ENCODE measurements around the gene PLEKHM3.

Gene PLEKHM3

DNA sequence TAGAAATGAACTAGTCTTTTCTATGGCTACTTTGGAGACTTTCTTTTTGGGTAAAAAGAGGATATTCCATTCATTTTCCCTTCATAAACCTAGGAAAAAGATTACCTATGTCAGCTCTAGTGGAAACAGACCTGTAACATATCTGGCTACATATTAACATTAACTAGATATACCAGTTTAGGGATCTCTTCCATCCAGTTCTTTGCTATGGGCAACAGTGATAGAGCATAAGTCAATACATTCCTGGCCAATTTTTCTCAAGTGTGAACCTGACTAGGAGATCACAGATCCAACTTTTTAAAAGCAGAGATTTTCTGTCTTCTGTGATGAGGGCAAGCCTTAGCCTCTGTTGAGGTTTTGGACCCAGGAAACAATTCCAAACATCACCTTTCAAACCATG, 34.5 kb downstream of the PLEKHM3 start:
- DNase-seq (ENCODE audit: low spot score): no peak

GRCh38 chr2:207988975-207989374, 36.4 kb downstream of the PLEKHM3 start:
- DNase-seq (ENCODE audit: low spot score): no peak

GRCh38 chr2:207987025-207987716, 38.2 kb downstream of the PLEKHM3 start:
- DNase-seq (ENCODE audit: low spot score): no peak

GRCh38 chr2:207984765-207985480, 40.4 kb downstream of the PLEKHM3 start:
- DNase-seq (ENCODE audit: low spot score): no peak

DNA sequence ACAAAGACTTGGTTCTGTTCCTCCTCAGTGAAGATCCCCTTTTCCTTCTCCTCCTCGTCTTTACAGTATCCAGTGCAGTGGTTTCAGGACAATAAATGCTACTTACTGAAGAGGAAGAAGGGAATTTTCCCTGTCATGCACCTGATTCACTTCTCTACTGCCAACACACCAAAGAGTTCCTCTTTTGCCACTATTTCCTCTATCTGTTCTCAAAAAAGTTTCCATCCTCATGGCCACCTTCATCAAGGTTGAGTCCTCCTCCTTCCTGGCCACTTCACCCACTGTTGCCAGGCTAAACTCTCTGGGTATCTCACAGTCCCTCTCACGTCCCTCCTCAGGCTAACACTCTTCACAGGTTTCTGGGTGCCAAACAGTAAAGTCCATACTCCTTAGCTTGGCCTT, 41.7 kb downstream of the PLEKHM3 start:
- DNase-seq (ENCODE audit: low spot score): no peak

DNA sequence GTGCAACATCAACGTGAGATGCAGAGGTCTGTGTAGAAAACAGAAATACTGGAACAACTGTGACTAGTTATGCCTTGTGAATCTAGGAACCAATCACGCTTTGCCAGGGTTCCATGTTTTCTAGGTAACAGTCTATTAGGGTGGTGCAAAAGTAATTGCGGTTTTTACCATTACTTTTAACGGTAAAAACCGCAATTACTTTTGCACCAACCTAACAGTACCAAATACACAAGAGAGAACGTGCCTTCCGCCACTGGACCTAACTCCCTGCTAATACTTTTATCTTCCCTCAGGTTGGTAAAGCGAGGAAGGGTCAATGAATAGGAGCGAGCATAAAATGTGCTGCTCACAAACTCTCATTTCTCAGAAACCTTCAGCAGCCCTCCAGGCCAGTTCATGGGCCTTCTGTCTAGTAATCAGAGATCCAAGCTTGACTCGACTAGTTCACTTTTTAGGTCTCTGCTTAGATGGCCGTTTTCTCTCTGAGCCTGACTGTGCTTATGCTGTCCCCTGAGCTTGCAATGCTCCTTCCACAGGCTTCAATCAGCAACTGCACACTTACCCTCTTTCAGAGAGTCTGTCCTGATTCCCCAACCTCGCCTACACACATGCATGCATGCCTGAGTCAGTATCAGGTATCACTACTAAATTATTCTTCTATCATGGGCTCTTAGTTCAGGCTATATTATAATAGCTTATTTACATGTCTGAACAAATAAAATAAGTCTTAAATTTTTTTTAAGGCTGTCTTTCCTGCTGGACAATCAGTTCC, 47.0 kb downstream of the PLEKHM3 start:
- DNase-seq (ENCODE audit: low spot score): no peak

DNA sequence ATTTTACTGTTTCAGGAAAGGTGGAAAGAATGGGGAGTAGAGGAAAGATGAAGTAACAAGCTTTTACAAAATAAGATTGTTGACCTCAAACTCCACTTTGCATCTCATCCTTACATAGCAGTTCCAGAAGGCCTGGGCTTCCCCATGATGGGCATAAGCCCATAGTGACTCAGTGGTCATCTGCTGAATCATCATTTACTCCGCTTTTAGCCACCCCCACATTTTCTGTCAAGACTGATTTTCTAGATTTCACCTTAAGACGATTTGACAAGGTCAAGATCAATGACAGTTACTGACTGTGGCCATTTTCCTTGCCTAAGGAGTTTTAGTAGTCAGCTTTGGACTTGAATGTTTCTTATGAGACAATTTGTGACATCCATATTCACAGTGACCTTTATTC, 49.4 kb downstream of the PLEKHM3 start:
- no peak for DNase-seq (ENCODE audit: low spot score)

DNA sequence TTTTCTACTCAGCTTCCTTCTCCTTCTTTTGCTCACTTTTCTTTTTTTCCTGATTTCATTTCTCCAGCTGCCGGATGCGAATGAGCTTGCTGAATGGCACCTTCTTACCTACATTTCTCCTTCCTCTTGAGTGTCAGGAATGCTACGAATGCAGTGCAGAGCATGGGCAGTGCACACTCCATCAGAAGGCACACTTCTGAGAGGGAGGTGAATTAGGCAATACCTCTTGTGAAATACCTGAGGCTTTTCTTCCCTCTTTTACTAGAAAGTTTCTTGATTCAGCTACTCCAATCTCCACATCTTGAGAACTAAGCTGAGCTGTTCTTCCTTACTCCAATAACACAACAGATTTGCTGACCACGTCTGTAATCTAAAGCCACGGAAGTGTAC, 51.1 kb downstream of the PLEKHM3 start:
- DNase-seq (ENCODE audit: low spot score): no peak

DNA sequence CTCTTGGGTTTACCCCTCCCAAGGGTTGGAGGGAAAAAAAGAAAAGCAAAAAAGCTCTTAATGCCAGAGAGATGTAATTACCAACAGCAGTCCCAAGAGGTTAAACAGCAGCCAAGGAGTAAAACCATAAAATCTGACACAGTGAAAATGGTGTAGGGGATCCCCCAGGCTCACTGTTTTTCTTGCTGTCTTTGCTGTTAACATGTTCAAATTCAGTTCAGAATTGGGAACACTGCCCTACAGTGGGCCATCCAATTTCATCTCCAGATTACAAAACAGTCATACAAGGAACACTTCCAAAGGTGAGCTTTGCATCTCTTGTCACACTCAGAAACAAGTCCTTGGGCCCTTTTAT, 54.5 kb downstream of the PLEKHM3 start:
- no peak for DNase-seq (ENCODE audit: low spot score)

GRCh38 chr2:207970147-207970825, 55.0 kb downstream of the PLEKHM3 start:
- no peak for DNase-seq (ENCODE audit: low spot score)

DNA sequence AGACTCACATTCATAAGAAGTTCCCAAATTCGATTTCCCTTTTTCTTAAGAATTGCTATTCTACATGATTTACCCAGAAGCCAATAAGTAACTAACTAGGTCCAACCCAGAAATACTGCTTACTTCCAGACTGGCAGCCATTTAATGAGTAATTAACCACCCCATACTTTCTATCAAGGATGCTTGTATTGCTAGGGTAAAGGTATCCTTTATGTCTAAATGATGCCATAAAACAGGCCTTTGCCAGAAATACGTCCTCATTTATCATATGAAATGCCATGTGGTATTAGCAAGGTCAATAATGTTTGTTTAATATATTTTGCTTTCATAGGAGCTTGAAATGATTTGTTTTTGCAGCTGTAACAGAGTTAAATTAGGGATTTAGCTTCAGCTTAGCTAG, 56.1 kb downstream of the PLEKHM3 start:
- DNase-seq (ENCODE audit: low spot score): no peak

GRCh38 chr2:207967121-207967520, 58.2 kb downstream of the PLEKHM3 start:
- no peak for DNase-seq (ENCODE audit: low spot score)

DNA sequence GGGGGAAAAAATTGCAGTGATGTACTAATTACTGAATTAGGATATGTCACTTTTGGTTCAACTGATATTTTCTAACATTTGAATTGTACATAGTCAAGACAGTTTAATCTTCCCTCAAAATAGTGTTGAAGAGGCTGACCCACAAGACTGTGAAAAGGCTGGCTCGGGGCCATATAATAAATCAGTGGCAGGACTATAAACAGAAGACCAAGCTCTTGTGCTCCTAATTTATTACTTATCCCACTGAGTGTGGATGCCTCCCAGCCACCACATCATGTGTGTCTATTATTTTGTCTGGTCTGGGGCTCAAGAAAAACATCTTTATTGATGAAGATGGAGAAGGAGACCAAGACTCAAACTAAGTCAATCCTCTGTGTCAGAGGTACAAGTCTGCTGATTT, 64.4 kb downstream of the PLEKHM3 start:
- DNase-seq (ENCODE audit: low spot score): no peak

- DNase-seq (ENCODE audit: low spot score): no peak
Observed at GRCh38 chr2:207960090-207960489, 65.2 kb downstream of the PLEKHM3 start.

DNA sequence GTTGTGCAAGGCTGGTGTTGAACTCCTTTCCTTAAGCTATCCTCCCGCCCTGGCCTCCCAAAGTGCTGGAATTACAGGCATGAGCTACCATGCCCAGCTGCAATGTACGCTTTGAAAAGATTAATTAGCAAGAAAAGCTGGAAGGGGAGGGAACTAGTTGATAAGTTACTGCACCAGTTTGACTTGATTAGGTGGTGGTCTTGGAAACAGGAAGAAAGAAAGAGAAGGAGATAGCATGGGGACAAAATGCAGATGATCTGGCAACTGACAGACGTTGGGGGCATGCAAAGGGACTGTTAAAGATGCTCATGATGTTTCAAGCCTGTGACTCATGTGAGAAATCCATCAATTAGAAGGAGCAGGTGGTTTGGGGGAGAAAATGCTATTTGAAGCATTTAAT, 68.6 kb downstream of the PLEKHM3 start:
- no peak for DNase-seq (ENCODE audit: low spot score)

GRCh38 chr2:207955456-207955855, 69.9 kb downstream of the PLEKHM3 start:
- DNase-seq (ENCODE audit: low spot score): no peak

DNA sequence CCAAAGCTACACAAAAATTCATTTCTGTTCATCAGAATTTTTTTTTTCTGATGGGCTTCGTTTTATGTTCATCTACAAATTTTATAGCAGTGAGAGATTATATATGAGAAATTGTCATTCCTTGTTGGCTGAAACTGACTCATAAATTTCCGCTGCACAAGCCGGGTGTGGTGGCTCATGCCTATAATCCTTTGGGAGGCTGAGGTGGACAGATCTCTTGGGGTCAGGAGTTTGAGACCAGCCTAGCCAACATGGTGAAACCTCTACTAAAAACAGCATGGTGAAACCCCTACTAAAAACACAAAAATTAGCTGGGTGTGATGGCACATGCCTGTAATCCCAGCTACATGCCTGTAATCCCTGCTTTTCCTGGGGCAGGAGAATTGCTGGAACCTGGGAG, 72.0 kb downstream of the PLEKHM3 start:
- no peak for DNase-seq (ENCODE audit: low spot score)

DNA sequence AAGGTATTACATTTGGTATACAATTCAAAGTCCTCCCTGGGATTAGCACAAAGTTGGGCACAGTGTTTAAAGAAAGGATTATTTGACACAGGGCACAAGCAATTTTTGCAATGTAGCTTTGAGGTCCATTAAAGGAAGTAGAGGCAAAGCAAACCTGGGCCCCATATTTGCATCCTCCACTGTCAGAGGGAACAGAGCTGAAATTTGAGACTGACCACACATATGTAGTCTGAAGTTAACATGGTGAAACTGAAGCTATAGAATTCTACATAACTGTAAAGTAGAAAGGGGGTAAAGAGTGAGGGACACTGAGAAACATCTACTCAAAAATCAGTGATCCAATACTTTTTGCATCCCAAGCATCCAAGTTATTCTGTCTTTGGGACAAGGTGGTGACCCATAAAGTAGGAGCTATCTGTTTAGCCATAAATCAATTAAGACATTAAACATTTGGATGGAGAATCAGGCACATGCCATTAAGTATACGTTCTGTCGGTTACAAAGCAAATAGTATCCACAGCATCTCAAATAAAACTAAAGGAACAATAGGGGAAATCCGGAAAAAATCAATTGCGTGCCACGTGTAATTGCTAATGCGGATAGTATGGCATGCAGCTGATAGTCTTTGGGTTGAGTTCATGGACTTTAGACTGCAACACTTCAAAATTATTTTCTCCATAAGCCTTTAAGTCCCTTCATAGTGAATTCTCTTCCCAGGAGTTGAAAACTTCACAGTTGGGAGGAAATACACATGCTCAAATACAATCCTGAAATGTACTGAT, 72.6 kb downstream of the PLEKHM3 start:
- DNase-seq (ENCODE audit: low spot score): no peak

DNA sequence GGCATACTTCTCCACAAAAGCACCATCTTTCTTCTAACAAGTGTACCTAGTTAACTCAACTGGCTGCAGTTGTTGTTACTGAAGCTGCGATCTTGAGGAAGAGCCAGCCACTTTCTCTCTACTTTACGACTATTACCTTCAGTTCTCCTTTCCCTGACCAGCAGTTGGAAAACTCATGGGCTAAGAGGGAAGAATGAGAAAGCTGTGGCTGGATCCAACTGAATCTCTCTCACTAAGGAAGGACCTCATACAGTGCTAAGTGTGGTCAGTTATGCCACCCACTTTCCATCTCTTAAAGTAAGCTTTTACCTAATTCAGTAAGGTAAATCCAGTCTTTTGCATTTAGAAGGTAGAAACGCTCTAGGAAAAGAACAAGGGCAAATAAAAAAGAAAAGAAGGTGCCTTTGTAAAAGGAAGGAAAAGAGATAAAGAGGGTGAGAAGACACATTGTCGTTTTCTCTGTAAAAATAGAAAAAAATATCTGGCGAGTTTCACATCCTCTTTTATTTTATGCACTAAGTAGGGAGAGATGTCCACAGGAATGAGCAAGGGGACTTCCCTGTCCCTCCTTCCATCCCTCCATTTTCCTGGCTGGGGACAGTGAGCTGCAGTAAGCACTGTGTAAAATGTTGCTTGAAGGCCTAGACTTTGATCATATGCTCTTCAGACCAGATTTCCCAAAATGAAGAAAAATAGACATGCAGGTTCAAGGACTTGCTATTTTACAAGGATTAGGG, 73.4 kb downstream of the PLEKHM3 start:
- DNase-seq (ENCODE audit: low spot score): no peak

- DNase-seq (ENCODE audit: low spot score): no peak
Observed at GRCh38 chr2:207950761-207951114, 74.6 kb downstream of the PLEKHM3 start.

DNA sequence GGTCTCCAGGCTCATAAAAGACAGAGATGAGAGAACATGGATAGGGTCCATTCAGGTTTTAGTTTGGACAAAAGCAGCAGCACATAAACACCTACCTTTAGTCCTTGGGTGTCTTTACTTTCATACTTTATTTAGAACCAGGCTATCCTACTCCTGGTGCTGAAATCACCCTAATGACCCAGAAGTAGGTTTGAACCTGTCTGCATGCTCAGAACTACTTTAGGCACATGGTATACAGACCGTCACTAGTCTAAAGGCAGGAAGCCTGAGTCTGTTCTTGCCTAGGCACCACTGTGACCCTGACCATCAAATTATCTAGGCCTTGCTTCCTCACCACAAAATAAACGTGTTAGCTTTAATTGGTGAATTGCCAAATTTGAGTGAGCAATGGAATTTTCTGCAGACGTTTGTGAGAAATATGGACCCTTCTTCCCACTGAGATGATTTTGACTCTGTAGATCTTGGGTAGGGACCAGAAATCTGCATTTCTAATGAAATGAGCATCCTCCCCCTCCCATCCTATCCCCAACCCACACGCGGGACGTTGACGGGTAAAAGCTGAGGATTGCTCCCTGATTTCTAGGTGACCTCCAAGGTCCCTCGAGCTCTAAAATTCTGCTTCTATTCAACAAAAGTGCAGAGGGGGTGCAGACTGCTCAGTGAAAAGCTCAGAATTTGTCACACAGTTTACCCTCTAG, 75.1 kb downstream of the PLEKHM3 start:
- no peak for DNase-seq (ENCODE audit: low spot score)

All from SW480 (cell line).